A549 (cell line): ENCODE results near the gene TBC1D22A. TPM values are rescaled to one million over a fixed set of nuclear protein-coding genes. Genes with fewer than 3 reads are reported as not detected.
"Not testable (repeated sequence)": the region's sequence is repeated elsewhere in the genome, so short reads cannot be mapped to it uniquely, and the experiment has no call there.

Experiments used
- ATAC-seq, 2 experiments: fragments of 200-7000 bp in 1 of 2; fragments of >200 bp in 1 of 2; cut with Nextera tagmentation in 1 of 2; cut with Tn5 transposase in 1 of 2; 3 replicates each; pipeline versions ENCODE4 v1.8.0 to v1.9.1; 2018 to 2020; ENCODE audit warnings: mild to moderate bottlenecking in 1 of 2, moderate library complexity in 1 of 2
- CTCF ChIA-PET: fragments of 300-600 bp; sonication (Branson Sonifier 250); formaldehyde crosslinking; extraction: SDS; loops from one replicate; lab custom pipeline; 2021; ENCODE audit warnings: antibody characterized with exemption, inconsistent platforms; lab: Yijun Ruan, JAX
- POLR2A ChIA-PET: fragments of 350-600 bp; formaldehyde crosslinking; extraction: SDS; loops from one replicate; lab custom pipeline; 2021; ENCODE audit warnings: antibody characterized with exemption, inconsistent platforms; lab: Yijun Ruan, JAX
- DNase-seq, 2 experiments: peaks; one replicate each; pipeline versions ENCODE4 v3.0.0 to v3.0.0-alpha.2; 2011 to 2016; ENCODE audit warnings: low read depth in 1 of 2, low spot score in 1 of 2
- FAIRE-seq: peaks from 2 replicates; lab custom pipeline; 2011; peaks lifted over from hg19 to GRCh38; lab: Jason Lieb, UNC
- H3K27ac ChIP-seq, 2 experiments: fragments of >200 bp; sonication (Bioruptor Twin); formaldehyde crosslinking; 3 replicates each; pipeline ENCODE4 v1.5.1; 2016 to 2017
- H3K4me1 ChIP-seq: fragments of >200 bp; sonication (Bioruptor Twin); formaldehyde crosslinking; 3 replicates; pipeline ENCODE4 v1.6.1; 2016
- H3K4me2 ChIP-seq: fragments of >200 bp; sonication (Bioruptor Twin); formaldehyde crosslinking; 3 replicates; pipeline ENCODE4 v1.6.1; 2016
- H3K4me3 ChIP-seq: fragments of >200 bp; sonication (Bioruptor Twin); formaldehyde crosslinking; 3 replicates; pipeline ENCODE4 v1.5.1; 2016
- H3K9me3 ChIP-seq: fragments of >200 bp; sonication (Bioruptor Twin); formaldehyde crosslinking; 3 replicates; pipeline ENCODE4 v1.6.1; 2016
- BHLHE40 ChIP-seq: IDR thresholded peaks from 2 replicates; pipeline ENCODE4 v1.6.1; 2012; ENCODE audit warnings: low read depth, low read length, inconsistent platforms
- HDAC2 ChIP-seq: fragments of 200-600 bp; sonication (generic); IDR thresholded peaks from 2 replicates; pipeline ENCODE4 v1.6.1; 2016
- HEYL ChIP-seq: fragments of 250-450 bp; sonication (Bioruptor Pico); IDR thresholded peaks from 2 replicates; pipeline ENCODE4 v1.8.0; 2021; ENCODE audit warnings: mild to moderate bottlenecking, moderate library complexity
- HOXB5 ChIP-seq: fragments of 250-450 bp; sonication (Bioruptor Pico); IDR thresholded peaks from 2 replicates; pipeline ENCODE4 v1.5.0; 2020; ENCODE audit warnings: mild to moderate bottlenecking, moderate library complexity
- JUNB ChIP-seq: fragments of >200 bp; sonication (Bioruptor Twin); formaldehyde crosslinking; IDR thresholded peaks from 2 replicates; pipeline ENCODE4 v1.6.1; 2016
- MAFK ChIP-seq: fragments of 450-650 bp; IDR thresholded peaks from 2 replicates; pipeline ENCODE4 v1.6.1; 2014; ENCODE audit not compliant: partially characterized antibody
- RARB ChIP-seq: fragments of 250-450 bp; sonication (Bioruptor Pico); IDR thresholded peaks from 2 replicates; pipeline ENCODE4 v1.8.0; 2021; ENCODE audit warnings: mild to moderate bottlenecking, moderate library complexity
- WGBS: methylation state at CpG from one replicate; pipeline ENCODE4 v1.1.6; 2017; ENCODE audit errors: missing lambda C conversion rate; 5-methylcytosine and 5-hydroxymethylcytosine counted together
- polyA plus RNA-seq, 4 experiments: library from polyadenylated mRNA; depleted of rRNA in 3 of 4; stranded (reverse); fragments of >200 nt; fragmentation: RNase III in 1 of 4; extraction: RNeasy Plus Mini Kit Qiagen cat#74134 plus additional on column Dnase treatment in 1 of 4; gene quantifications; 2 replicates in 3 of 4; 3 replicates in 1 of 4; pipeline ENCODE4 v1.2.3, GENCODE V29; 2011 to 2017
- TF ChIP-seq, protein P1 (sequence below): fragments of 450-650 bp; IDR thresholded peaks from 2 replicates; pipeline ENCODE4 v1.6.1; 2014; ENCODE audit warnings: antibody characterized with exemption
- TF ChIP-seq, protein P2 (sequence below): fragments of 200-600 bp; sonication (generic); IDR thresholded peaks from 2 replicates; pipeline ENCODE4 v1.6.1; 2016; ENCODE audit warnings: antibody characterized with exemption, mild to moderate bottlenecking, moderate library complexity
- TF ChIP-seq, protein P3 (sequence below): IDR thresholded peaks from 2 replicates; pipeline ENCODE4 v1.6.1; 2012; ENCODE audit warnings: low read depth, borderline replicate concordance

The TBC1D22A gene
- polyA plus RNA-seq, 2 of the 4 experiments (the other 2 are of a cell fraction), result 8.9 to 10.8 TPM

DNA sequence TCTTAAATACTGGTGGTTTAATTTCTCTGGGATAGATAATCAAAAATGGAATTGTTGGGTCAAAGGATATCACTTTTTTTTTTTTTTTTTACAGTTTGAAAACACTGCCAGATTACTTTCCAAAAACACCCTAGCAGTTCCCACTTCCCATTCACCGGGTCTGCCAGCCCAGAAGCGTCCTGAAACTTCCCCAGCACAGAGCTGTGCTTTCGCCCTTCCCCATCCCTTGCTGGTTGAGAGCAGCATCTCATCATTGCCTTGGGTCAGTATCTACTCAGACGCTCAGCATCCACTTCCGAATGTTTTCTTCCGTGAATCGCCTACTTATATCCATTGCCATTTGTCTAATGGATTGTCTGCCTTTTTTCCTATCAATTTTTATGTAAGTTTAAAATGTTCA is 29.9 kb upstream of the TBC1D22A start:
- peaks cover 11% of the 10 kb centered on the region; the same call in 2 of the 3 replicates for H3K4me1 ChIP-seq
- no peaks in the 10 kb centered on the region for H3K9me3 ChIP-seq
- WGBS, result 87% methylated on average over 7 of the region's 7 CpGs
- FAIRE-seq (no peak), DNase-seq (no peak), ATAC-seq (no peak)
- TF ChIP-seq, protein P1, sequence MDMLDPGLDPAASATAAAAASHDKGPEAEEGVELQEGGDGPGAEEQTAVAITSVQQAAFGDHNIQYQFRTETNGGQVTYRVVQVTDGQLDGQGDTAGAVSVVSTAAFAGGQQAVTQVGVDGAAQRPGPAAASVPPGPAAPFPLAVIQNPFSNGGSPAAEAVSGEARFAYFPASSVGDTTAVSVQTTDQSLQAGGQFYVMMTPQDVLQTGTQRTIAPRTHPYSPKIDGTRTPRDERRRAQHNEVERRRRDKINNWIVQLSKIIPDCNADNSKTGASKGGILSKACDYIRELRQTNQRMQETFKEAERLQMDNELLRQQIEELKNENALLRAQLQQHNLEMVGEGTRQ, result no peak
- TF ChIP-seq JUNB (no peak), BHLHE40 (no peak)
- TF ChIP-seq, protein P2, sequence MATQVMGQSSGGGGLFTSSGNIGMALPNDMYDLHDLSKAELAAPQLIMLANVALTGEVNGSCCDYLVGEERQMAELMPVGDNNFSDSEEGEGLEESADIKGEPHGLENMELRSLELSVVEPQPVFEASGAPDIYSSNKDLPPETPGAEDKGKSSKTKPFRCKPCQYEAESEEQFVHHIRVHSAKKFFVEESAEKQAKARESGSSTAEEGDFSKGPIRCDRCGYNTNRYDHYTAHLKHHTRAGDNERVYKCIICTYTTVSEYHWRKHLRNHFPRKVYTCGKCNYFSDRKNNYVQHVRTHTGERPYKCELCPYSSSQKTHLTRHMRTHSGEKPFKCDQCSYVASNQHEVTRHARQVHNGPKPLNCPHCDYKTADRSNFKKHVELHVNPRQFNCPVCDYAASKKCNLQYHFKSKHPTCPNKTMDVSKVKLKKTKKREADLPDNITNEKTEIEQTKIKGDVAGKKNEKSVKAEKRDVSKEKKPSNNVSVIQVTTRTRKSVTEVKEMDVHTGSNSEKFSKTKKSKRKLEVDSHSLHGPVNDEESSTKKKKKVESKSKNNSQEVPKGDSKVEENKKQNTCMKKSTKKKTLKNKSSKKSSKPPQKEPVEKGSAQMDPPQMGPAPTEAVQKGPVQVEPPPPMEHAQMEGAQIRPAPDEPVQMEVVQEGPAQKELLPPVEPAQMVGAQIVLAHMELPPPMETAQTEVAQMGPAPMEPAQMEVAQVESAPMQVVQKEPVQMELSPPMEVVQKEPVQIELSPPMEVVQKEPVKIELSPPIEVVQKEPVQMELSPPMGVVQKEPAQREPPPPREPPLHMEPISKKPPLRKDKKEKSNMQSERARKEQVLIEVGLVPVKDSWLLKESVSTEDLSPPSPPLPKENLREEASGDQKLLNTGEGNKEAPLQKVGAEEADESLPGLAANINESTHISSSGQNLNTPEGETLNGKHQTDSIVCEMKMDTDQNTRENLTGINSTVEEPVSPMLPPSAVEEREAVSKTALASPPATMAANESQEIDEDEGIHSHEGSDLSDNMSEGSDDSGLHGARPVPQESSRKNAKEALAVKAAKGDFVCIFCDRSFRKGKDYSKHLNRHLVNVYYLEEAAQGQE, result no peak
- POLR2A ChIA-PET, result no interaction called here
- H3K4me3 ChIP-seq, result no peak overlapping the region
- CTCF ChIA-PET, result no interaction called here
- no peak overlapping the region for H3K4me2 ChIP-seq
- H3K27ac ChIP-seq, result no peak overlapping the region

DNA sequence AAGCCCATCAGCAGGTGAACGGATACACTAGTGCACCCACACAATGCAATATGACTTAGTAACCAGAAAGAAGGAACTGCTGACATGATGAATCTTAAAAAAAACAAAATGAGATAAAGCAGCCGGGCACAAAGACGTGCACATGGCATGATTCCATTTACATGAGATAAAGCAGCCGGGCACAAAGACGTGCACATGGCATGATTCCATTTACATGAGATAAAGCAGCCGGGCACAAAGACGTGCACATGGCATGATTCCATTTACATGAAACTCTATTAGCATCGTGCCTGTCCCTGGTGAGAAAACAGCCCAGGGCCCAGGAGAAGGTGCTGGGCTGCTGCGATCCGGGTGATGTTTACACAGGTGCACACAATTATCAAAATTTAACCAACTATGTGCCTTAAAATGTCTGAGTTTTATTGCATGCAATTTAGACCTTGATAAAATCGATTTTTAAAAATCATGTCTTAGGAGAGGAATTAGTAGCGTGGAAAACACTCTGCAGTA is 28.2 kb upstream of the TBC1D22A start:
- H3K4me2 ChIP-seq, FAIRE-seq, ATAC-seq, H3K9me3 ChIP-seq, H3K4me3 ChIP-seq, H3K27ac ChIP-seq, CTCF ChIA-PET, DNase-seq: not testable (repeated sequence)
- TF ChIP-seq MAFK, result peak; percentile 8
- H3K4me1 ChIP-seq, result peaks cover 12% of the 10 kb centered on the region
- WGBS, result 81% methylated on average over 12 of the region's 12 CpGs
- POLR2A ChIA-PET, result interaction anchor here (0.5 kb wide), 1 partner anchor 28 kb away, joined by 3 read pairs; the partner anchor contains the start of gene TBC1D22A

DNA sequence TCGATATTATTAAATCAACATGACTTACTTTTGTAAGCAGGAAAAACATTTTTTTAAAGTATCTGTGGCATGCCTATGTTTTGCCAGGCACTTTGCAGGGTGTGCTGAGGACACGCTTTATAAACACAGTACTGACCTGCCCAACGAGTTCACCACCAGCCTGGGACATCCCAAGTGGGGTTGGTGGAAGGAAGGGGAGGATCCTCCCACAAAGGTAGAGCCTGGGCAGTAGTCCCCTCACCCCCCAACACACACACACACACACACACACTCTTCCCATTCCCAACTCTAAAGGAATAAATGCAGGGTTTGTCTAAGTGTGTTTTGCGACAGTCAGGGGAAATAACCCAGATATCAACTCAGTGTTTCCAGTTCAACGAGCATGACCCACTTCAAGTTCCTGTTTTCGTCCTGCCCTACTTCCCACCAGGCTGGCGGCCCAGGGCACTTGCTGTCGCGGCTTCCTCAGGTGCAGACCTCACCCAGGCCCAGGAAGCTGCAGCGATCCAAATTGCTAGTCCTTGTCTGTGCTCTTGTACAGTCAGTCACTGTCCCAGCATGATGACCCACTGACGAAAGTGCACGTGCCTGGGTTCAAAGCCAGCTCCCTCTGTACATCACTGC is 27.5 kb upstream of the TBC1D22A start:
- WGBS, result 76% methylated on average over 12 of the region's 12 CpGs
- FAIRE-seq (no peak), ATAC-seq (no peak), DNase-seq (no peak)
- POLR2A ChIA-PET, result interaction anchor here (0.5 kb wide), 1 partner anchor 483 kb away, joined by 5 read pairs; no protein-coding TSS in a partner anchor
- Histone ChIP-seq H3K4me3 (no peak overlapping the region), H3K9me3 (no peaks in the 10 kb centered on the region), H3K4me2 (no peak overlapping the region), H3K27ac (no peak overlapping the region), H3K4me1 (peaks cover 19% of the 10 kb centered on the region)
- TF ChIP-seq HOXB5 (CRISPR knock-in tag) (no peak), HEYL (CRISPR knock-in tag) (no peak), RARB (no peak)
- CTCF ChIA-PET, result interaction anchor here (1.2 to 2.0 kb wide), 3 partner anchors 24 to 171 kb away, joined by 3 to 10 read pairs (median 5); partner anchors contain the start of gene TBC1D22A

DNA sequence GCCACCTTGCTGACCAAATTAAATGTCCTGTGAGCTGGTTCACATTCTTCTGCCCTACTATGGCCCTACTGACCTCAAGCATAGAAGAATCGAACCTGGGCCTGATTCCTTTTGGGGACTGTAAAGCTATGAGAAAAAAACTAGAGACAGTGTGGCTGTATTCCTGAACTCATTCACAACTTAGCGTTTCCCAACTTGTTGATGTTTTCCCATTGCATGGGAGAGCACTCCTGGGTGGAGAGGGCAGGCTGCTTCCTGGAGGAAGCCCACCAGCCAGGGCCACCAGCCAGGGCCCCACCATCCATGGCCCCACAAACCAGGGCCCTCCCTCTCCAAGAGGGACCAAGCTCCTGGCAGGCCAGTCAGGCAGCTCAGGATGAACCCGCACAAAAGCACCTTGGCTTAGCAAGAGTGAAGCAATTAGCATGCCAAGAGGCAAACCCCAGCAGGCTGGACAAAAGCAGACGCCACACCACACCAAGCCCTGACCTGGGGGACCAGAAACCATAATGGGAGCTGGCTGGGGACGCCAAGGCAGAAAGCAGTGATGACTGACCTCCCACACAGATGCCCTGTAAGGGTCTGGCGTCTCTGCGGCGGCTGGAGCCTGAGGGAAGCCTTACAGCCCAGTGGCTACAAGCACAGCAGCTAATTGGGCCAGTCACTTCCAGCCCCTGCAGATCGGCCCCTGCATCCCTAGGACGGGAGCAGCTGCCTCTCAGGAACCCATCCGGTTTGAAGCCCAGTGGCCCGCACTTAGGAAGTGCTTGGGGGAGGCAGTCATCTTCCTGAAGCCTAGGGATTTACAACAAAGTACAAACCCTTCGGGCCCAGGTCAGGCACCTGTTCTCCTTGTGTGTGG is 26.5 kb upstream of the TBC1D22A start:
- 90% methylated on average over 8 of the region's 13 CpGs for WGBS
- no peak for FAIRE-seq
- TF ChIP-seq, protein P3, sequence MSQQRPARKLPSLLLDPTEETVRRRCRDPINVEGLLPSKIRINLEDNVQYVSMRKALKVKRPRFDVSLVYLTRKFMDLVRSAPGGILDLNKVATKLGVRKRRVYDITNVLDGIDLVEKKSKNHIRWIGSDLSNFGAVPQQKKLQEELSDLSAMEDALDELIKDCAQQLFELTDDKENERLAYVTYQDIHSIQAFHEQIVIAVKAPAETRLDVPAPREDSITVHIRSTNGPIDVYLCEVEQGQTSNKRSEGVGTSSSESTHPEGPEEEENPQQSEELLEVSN, result no peak
- TF ChIP-seq HDAC2, result no peak
- TF ChIP-seq, all 56 proteins: peak for 0
- Histone ChIP-seq H3K4me2 (peak overlapping the region; percentile 81; the same call in 2 of the 3 replicates), H3K4me1 (peaks cover 21% of the 10 kb centered on the region), H3K27ac (no peak overlapping the region), H3K9me3 (no peaks in the 10 kb centered on the region), H3K4me3 (no peak overlapping the region)
- CTCF ChIA-PET, result interaction anchor here (0.8 to 2.0 kb wide), 5 partner anchors 11 to 730 kb away, joined by 3 to 10 read pairs (median 3); partner anchors contain the start of gene TBC1D22A
- DNase-seq (no peak), ATAC-seq (no peak)
- POLR2A ChIA-PET, result no interaction called here
